ENCODE measurements around the gene ZNF451. TPM values are rescaled to one million over a fixed set of nuclear protein-coding genes. Genes with fewer than 3 reads are reported as not detected.
"Not testable (repeated sequence)": the region's sequence is repeated elsewhere in the genome, so short reads cannot be mapped to it uniquely, and the experiment has no call there.

Gene ZNF451
- total RNA-seq: 10 to 100 TPM; 46.8 to 60.3 TPM

DNA sequence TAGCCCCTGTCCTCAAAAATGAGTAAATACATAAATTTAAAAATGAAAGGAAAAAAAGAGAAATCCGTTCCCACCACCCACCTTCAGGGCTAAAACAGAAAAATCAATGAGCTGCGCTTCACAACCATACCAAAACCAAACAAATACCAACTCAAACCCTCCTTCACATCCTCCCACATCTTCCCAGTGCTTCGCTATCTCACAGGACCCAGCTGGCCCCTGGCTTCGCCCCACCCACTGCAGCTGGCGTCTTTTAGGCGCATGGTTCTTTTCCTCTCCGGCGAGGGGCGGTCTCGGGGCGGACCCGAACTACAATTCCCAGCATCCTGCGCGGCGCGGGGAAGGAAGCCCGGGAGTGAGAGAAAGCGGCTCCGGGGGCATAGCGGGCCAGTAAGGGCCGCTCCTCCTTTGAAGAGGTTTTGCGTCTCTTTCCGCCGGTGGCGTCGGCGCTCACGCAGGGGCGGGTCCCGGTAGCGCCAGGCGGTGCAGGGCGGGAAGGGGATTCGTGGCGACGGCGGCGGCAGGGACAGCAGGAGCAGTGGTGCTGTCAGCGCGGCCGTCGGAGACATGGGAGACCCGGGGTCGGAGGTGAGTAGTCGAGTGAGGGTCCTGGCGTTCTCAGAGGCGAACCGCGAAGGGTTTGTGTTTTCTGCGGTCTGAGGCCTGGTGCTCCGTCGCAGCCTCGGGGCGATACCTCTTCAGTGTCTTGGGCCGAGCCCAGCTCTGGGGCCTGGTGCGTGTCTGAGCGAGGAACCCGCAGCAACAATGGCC lies at the start of gene ZNF451:
ZNF451 (plus strand) TSS at position 502 of the 771 bp plus-strand sequence; CDS start at position 568, 66 bp downstream.
- CTCF ChIA-PET: interaction anchor here (0.5 to 1.0 kb wide), 4 partner anchors 27 to 496 kb away, joined by 3 read pairs; no protein-coding TSS in a partner anchor
- POLR2A ChIA-PET: interaction anchor here (0.5 to 1.0 kb wide), 4 partner anchors 13 to 239 kb away, joined by 4 to 6 read pairs (median 4); partner anchors contain the start of gene BAG2
- intact Hi-C loops (cut with DNase I, micrococcal nuclease): loop anchor here (1.0 to 5.0 kb wide), 6 partner anchors 44 to 227 kb away; partner anchors contain the start of genes BAG2 (in 2 of the 2), BEND6 (in 2 of the 2), KIAA1586 (in 2 of the 2) and PRIM2 (in 2 of the 2)
- Mint-ChIP-seq H3K4me1 (peaks cover 32% of the 10 kb centered on the region), H3K36me3 (ENCODE audit: low read depth) (peaks cover 22% of the 10 kb centered on the region), H3K4me3 (peak within 1 kb of the TSS; percentile 73), H3K27me3 (no peaks in the 10 kb centered on the region), H3K9me3 (ENCODE audit: low read depth) (no peaks in the 10 kb centered on the region), H3K27ac (peak within 1 kb of the TSS; percentile 82)
- DNase-seq: peak; percentile 98
- peak; percentile 95 for ATAC-seq

DNA sequence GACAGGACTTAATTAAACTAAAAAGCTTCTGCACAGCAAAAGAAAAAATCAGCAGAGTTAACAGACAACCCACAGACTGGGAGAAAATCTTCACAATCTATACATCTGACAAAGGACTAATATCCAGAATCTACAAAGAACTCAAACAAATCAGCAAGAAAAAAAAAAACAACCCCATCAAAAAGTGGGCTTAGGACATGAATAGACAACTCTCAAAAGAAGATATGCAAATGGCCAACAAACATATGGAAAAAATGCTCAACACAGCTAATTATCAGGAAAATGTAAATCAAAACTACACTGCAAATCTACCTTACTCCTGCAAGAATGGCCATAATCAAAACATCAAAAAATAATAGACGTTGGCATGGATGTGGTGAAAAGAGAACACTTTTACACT lies 45.9 kb upstream of the ZNF451 start:
- H3K4me1 Mint-ChIP-seq: peaks cover 15% of the 10 kb centered on the region
- H3K9me3 Mint-ChIP-seq (ENCODE audit: low read depth); H3K36me3 Mint-ChIP-seq (ENCODE audit: low read depth); POLR2A ChIA-PET; H3K4me3 Mint-ChIP-seq; H3K27ac Mint-ChIP-seq; CTCF ChIA-PET; ATAC-seq; intact Hi-C loops (cut with DNase I, micrococcal nuclease); DNase-seq: not testable (repeated sequence)
- peaks cover 24% of the 10 kb centered on the region for H3K27me3 Mint-ChIP-seq

DNA sequence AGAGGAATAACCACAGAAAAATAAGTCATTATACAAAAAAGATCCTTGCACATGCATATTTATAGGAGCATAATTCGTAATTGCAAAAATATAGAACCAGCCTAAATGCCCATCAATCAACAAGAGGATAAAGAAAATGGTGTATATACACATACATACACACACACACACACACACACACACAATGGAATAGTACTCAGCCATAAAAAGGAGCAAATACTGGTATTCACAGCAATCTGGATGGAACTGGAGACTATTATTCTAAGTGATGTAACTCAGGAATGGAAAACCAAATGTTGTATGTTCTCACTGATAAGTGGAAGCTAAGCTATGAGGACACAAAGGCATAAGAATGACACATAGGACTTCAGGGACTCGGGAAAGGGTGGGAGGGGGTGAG lies 45.4 kb upstream of the ZNF451 start:
- H3K4me3 Mint-ChIP-seq: no peak overlapping the region
- no peak overlapping the region for H3K27ac Mint-ChIP-seq
- H3K27me3 Mint-ChIP-seq: peaks cover 23% of the 10 kb centered on the region
- H3K9me3 Mint-ChIP-seq (ENCODE audit: low read depth): no peaks in the 10 kb centered on the region
- no peak for DNase-seq
- ATAC-seq: no peak
- ChIA-PET CTCF (no interaction called here), POLR2A (no interaction called here)
- intact Hi-C loops (cut with DNase I, micrococcal nuclease): no loop called here
- peaks cover 20% of the 10 kb centered on the region for H3K4me1 Mint-ChIP-seq
- peaks cover 13% of the 10 kb centered on the region for H3K36me3 Mint-ChIP-seq (ENCODE audit: low read depth)

DNA sequence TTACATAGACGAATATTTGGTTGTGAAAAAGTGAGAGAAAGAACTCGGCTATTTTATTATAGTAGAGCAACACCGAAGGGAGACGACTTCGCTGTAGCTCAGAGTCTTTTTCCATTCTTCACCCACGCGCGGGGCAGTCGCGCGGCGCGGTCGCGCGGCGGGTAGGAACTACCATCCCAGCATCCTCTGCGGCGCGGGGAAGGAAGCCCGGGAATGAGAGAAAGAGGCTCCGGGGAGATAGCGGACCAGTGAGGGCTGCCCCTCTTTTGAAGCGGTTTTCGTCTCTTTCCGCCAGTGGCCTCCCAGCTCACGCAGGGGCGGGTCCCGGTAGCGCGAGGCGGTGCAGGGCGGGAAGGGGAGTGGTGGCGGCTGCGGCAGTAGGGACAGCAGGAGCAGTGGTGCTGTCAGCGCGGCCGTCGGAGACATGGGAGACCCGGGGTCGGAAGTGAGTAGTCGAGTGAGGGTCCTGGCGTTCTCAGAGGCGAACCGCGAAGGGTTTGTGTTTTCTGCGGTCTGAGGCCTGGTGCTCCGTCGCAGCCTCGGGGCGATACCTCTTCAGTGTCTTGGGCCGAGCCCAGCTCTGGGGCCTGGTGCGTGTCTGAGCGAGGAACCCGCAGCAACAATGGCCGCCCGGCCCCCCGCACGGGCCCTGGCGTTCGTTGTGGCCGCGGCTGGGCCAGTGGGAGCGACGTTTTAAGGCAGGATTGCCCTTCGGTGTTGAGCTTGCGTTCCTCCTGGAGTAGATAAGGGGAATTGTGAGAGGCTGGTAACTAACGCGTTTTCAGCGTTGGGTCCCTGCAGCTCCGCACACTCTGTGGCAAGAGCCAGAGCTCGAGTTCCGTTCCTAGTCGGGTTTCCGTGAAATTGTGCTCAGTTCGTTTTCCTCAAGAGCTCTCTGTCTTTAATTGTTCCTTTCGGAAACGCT lies 43.4 kb upstream of the ZNF451 start, which contains the start of gene KIAA1586:
KIAA1586 (plus strand) TSS at position 362 of the 925 bp plus-strand sequence; CDS start at position 425, 63 bp downstream.
- DNase-seq (peak; percentile 90), ATAC-seq (peak; percentile 94)
- Mint-ChIP-seq H3K27me3 (peaks cover 17% of the 10 kb centered on the region), H3K36me3 (ENCODE audit: low read depth) (peaks cover 26% of the 10 kb centered on the region), H3K27ac (peak within 1 kb of the TSS; percentile 89), H3K4me3 (peak within 1 kb of the TSS; percentile 86), H3K4me1 (peaks cover 28% of the 10 kb centered on the region)
- POLR2A ChIA-PET; H3K9me3 Mint-ChIP-seq (ENCODE audit: low read depth): not testable (repeated sequence)
- intact Hi-C loops (cut with DNase I, micrococcal nuclease): loop anchor here (1.0 to 5.0 kb wide), 5 partner anchors 43 to 270 kb away; partner anchors contain the start of genes BAG2 (in 1 of the 2), PRIM2 (in 1 of the 2) and RAB23 (in 1 of the 2)
- CTCF ChIA-PET: interaction anchor here (0.7 to 2.0 kb wide), 3 partner anchors 18 to 199 kb away, joined by 3 to 5 read pairs (median 3); no protein-coding TSS in a partner anchor

DNA sequence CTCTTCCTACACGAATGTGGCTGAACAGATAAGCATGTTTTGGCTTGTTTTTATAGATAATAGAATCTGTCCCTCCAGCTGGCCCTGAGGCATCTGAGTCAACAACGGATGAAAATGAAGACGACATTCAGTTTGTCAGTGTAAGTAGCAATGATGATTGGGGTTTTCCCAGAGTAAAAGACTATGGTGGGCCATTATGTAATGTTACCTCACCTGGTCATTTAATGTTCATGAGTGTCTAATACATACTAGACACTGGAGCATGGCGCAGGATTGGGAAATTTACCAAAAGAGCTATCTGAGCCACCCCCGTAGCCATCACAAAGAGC lies 42.8 kb upstream of the ZNF451 start:
- Mint-ChIP-seq H3K4me1 (peaks cover 28% of the 10 kb centered on the region), H3K36me3 (ENCODE audit: low read depth) (peaks cover 28% of the 10 kb centered on the region), H3K27me3 (peaks cover 13% of the 10 kb centered on the region)
- H3K9me3 Mint-ChIP-seq (ENCODE audit: low read depth); CTCF ChIA-PET; DNase-seq; H3K27ac Mint-ChIP-seq; H3K4me3 Mint-ChIP-seq; POLR2A ChIA-PET: not testable (repeated sequence)
- intact Hi-C loops (cut with DNase I, micrococcal nuclease): loop anchor here (2.0 to 5.0 kb wide), 2 partner anchors 175 to 270 kb away; partner anchors contain the start of genes PRIM2 (in 1 of the 2) and RAB23 (in 1 of the 2)
- peak; percentile 41 for ATAC-seq

DNA sequence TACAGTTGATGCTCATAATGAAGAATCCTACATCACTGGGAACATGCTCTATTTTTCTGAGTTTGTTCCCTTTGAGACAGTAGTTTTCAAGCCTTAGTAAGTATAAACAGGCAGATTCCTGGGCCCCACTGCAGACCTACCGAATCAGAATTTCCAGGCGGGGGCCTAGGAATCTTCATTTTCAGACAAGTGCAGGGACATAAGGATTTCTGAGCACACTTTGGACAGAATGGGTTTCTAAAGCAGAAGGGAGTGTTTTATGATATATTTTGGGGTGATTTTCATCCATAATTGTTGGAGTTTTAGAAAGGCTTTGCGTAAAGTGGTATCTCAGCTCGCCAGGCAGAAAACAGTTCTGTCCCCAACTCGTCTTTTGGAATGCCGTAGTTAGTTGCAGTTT lies 42.1 kb upstream of the ZNF451 start:
- Mint-ChIP-seq H3K36me3 (ENCODE audit: low read depth) (peaks cover 31% of the 10 kb centered on the region), H3K4me3 (peak overlapping the region; percentile 63), H3K27ac (peak overlapping the region; percentile 47), H3K27me3 (peaks cover 13% of the 10 kb centered on the region), H3K4me1 (peaks cover 28% of the 10 kb centered on the region)
- intact Hi-C loops (cut with DNase I, micrococcal nuclease): loop anchor here (2.0 to 5.0 kb wide), 4 partner anchors 93 to 269 kb away; partner anchors contain the start of genes BAG2 (in 1 of the 2), BEND6 (in 1 of the 2), PRIM2 (in 1 of the 2) and RAB23 (in 1 of the 2)
- DNase-seq; CTCF ChIA-PET; ATAC-seq; H3K9me3 Mint-ChIP-seq (ENCODE audit: low read depth); POLR2A ChIA-PET: not testable (repeated sequence)

DNA sequence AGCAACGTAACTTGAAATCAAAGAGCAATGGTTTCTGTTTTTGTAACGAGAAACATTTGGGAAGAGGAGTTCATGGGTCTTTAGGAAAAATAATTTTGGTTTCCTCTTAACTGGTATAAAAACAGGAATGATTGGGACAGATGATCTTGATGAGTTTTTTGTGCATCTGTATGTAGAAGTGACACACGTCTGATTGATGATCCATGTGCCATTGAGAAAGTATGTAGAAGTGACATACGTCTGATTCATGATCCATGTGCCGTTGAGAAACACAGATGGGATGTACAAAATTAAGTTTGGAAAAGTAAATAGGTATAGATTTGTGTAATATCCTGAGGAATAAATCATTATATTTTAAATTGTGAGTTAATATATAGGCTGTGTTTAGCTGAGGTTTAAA lies 41.4 kb upstream of the ZNF451 start:
- peaks cover 9% of the 10 kb centered on the region for H3K27me3 Mint-ChIP-seq
- H3K27ac Mint-ChIP-seq: peak overlapping the region; percentile 40
- intact Hi-C loops (cut with DNase I, micrococcal nuclease): loop anchor here (2.0 to 5.0 kb wide), 3 partner anchors 94 to 174 kb away; partner anchors contain the start of genes BAG2 (in 1 of the 2), BEND6 (in 1 of the 2) and RAB23 (in 1 of the 2)
- peaks cover 28% of the 10 kb centered on the region for H3K4me1 Mint-ChIP-seq
- ATAC-seq: no peak
- no peak for DNase-seq
- peaks cover 36% of the 10 kb centered on the region for H3K36me3 Mint-ChIP-seq (ENCODE audit: low read depth)
- ChIA-PET POLR2A (no interaction called here), CTCF (no interaction called here)
- H3K9me3 Mint-ChIP-seq (ENCODE audit: low read depth): no peaks in the 10 kb centered on the region
- peak overlapping the region; percentile 63 for H3K4me3 Mint-ChIP-seq

DNA sequence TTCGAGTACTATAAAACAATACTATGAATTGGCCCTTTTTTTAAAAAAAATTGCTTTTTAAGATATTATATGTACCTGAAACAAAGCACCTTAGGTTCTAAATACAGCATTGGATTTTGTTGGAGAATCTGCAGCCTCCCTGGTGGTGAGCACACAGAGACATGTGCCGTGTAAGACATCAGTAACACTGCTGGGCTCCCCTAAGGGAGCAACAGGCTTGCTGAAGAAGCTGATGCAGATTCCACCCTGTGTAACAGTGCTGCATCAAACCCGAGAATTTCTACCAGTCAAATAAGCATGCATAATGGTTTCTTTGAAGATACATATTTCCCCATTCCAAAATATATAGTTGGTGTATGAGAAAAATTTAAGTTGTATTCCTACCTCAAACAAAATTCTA lies 26.1 kb upstream of the ZNF451 start:
- Mint-ChIP-seq H3K4me3 (no peak overlapping the region), H3K9me3 (ENCODE audit: low read depth) (no peaks in the 10 kb centered on the region), H3K27ac (no peak overlapping the region), H3K27me3 (no peaks in the 10 kb centered on the region), H3K36me3 (ENCODE audit: low read depth) (peaks cover 35% of the 10 kb centered on the region), H3K4me1 (no peaks in the 10 kb centered on the region)
- DNase-seq: no peak
- POLR2A ChIA-PET: no interaction called here
- CTCF ChIA-PET: no interaction called here
- intact Hi-C loops (cut with DNase I, micrococcal nuclease): no loop called here
- no peak for ATAC-seq

DNA sequence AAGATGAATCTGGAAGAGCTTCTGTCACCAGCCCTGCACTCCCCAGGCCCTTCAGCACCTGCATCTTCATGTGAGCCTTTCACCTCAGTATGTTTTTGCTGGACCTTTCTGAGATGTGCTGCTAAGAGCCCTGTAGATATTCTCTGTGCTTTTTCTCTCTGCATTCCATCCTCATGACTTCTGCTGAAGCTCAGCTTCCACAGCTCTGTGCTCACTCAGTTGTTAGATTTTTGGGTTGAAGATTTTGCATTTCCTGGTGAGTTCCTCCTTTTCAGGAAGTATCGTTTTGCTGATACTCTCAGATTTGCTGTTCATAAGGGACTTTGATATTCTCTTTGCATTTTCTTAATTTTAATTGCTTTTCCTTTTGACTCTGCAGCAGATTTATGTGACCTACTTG lies 25.2 kb upstream of the ZNF451 start:
- Mint-ChIP-seq H3K4me1 (no peaks in the 10 kb centered on the region), H3K4me3 (no peak overlapping the region), H3K27me3 (no peaks in the 10 kb centered on the region), H3K27ac (no peak overlapping the region), H3K9me3 (ENCODE audit: low read depth) (no peaks in the 10 kb centered on the region), H3K36me3 (ENCODE audit: low read depth) (peaks cover 35% of the 10 kb centered on the region)
- no peak for ATAC-seq
- ChIA-PET POLR2A (no interaction called here), CTCF (interaction anchor here (0.7 kb wide), 1 partner anchor 42 kb away, joined by 3 read pairs; no protein-coding TSS in a partner anchor)
- no peak for DNase-seq
- intact Hi-C loops (cut with DNase I, micrococcal nuclease): no loop called here

DNA sequence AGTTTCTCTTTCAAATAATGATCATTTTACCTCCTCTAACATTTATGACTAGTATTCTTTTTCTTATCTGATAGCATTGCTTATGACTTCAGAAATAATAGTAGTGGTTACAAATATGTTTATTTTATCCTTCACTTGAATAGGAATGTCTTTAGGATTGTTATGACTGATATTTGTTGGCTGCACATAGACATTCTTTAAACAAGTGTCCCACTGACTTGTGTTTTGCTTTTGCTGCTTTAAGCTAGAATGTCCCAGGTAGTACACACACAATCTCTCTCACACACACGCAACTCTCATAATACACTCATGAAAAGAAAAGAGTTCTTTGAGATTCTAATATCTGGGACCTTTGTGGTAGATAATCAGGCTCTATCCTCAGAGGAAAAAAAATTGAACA lies 21.9 kb upstream of the ZNF451 start:
- H3K36me3 Mint-ChIP-seq (ENCODE audit: low read depth): peaks cover 20% of the 10 kb centered on the region
- no peak overlapping the region for H3K27ac Mint-ChIP-seq
- intact Hi-C loops (cut with DNase I, micrococcal nuclease): no loop called here
- H3K4me3 Mint-ChIP-seq: no peak overlapping the region
- DNase-seq (no peak), ATAC-seq (no peak)
- H3K4me1 Mint-ChIP-seq: no peaks in the 10 kb centered on the region
- no peaks in the 10 kb centered on the region for H3K9me3 Mint-ChIP-seq (ENCODE audit: low read depth)
- H3K27me3 Mint-ChIP-seq: no peaks in the 10 kb centered on the region
- ChIA-PET POLR2A (interaction anchor here (0.7 kb wide), 1 partner anchor 17 kb away, joined by 5 read pairs; no protein-coding TSS in a partner anchor), CTCF (no interaction called here)

GRCh38 chr6:57069228-57069627 lies 20.8 kb upstream of the ZNF451 start:
- intact Hi-C loops (cut with DNase I, micrococcal nuclease): no loop called here
- H3K9me3 Mint-ChIP-seq (ENCODE audit: low read depth): no peaks in the 10 kb centered on the region
- ATAC-seq (no peak), DNase-seq (no peak)
- no peak overlapping the region for H3K27ac Mint-ChIP-seq
- CTCF ChIA-PET: interaction anchor here (0.6 kb wide), 1 partner anchor 813 kb away, joined by 4 read pairs; no protein-coding TSS in a partner anchor
- peaks cover 25% of the 10 kb centered on the region for H3K36me3 Mint-ChIP-seq (ENCODE audit: low read depth)
- no peaks in the 10 kb centered on the region for H3K4me1 Mint-ChIP-seq
- H3K27me3 Mint-ChIP-seq: no peaks in the 10 kb centered on the region
- POLR2A ChIA-PET: no interaction called here
- H3K4me3 Mint-ChIP-seq: no peak overlapping the region
